Heart left ventricle (tissue), 16 donors: ENCODE data around the gene PAK2. TPM values are rescaled to one million over a fixed set of nuclear protein-coding genes. Genes with fewer than 3 reads are reported as not detected.

Experiments used
- ATAC-seq, 4 donors: fragments of 200-7000 bp; cut with Tn5 transposase; one replicate each; pipeline ENCODE4 v1.9.1; 2020 to 2022; ENCODE audit warnings: moderate library complexity in 4 of 4, mild to moderate bottlenecking in 3 of 4, moderate number of reproducible peaks in 1 of 4
- DNase-seq, 5 donors: peaks; one replicate each; pipeline ENCODE4 v3.0.0-alpha.2; 2020
- H3K27ac ChIP-seq, 12 donors: fragments of 200-600 bp; sonication (generic) in 4 of 12; one replicate each; pipeline versions ENCODE4 v1.5.0 to v1.8.0; 2016 to 2022; ENCODE audit warnings: mild to moderate bottlenecking in 2 of 12
- H3K27me3 ChIP-seq, 9 donors: fragments of 200-600 bp; sonication (generic) in 2 of 9; one replicate each; pipeline versions ENCODE4 v1.5.1 to v1.8.0; 2016 to 2022; ENCODE audit warnings: mild to moderate bottlenecking in 3 of 9
- H3K36me3 ChIP-seq, 9 donors: fragments of 200-600 bp; sonication (generic) in 2 of 9; one replicate each; pipeline versions ENCODE4 v1.5.0 to v1.8.0; 2018 to 2022; ENCODE audit warnings: mild to moderate bottlenecking in 2 of 9
- H3K4me1 ChIP-seq, 12 donors: fragments of 200-600 bp; sonication (generic) in 4 of 12; one replicate each; pipeline versions ENCODE4 v1.5.0 to v1.8.0; 2016 to 2022; ENCODE audit warnings: mild to moderate bottlenecking in 3 of 12
- H3K4me3 ChIP-seq, 12 donors: fragments of 200-600 bp; sonication (generic) in 4 of 12; one replicate each; pipeline versions ENCODE4 v1.5.0 to v1.8.0; 2017 to 2022; ENCODE audit warnings: mild to moderate bottlenecking in 9 of 12, moderate library complexity in 4 of 12
- H3K9me3 ChIP-seq, 12 donors: fragments of 200-600 bp; sonication (generic) in 4 of 12; one replicate each; pipeline versions ENCODE4 v1.5.0 to v1.8.0; 2016 to 2022; ENCODE audit warnings: mild to moderate bottlenecking in 1 of 12
- CTCF ChIP-seq, 12 donors: fragments of 200-600 bp; sonication (generic) in 4 of 12; IDR thresholded peaks; one replicate each; pipeline versions ENCODE4 v1.5.0 to v1.8.0; 2018 to 2022; ENCODE audit warnings: antibody characterized with exemption in 12 of 12, mild to moderate bottlenecking in 5 of 12
- POLR2A ChIP-seq, 2 donors: fragments of 450-650 bp; IDR thresholded peaks; one replicate each; pipeline ENCODE4 v1.6.1; 2017; ENCODE audit warnings: antibody characterized with exemption in 2 of 2, mild to moderate bottlenecking in 2 of 2, moderate library complexity in 2 of 2
- WGBS, 4 donors: extraction: QIAGEN DNeasy Blood & Tissue Kit in 2 of 4; methylation state at CpG; one replicate each; pipeline versions ENCODE4 v1.1.5 to v1.1.7; 2013 to 2018; 5-methylcytosine and 5-hydroxymethylcytosine counted together
- intact Hi-C, 10 donors: fragments of 100-400 bp; cut with DNase I; formaldehyde crosslinking; loops; one replicate each; pipeline versions ENCODE4 v1.11.1 to v1.14.2; 2022
- long read RNA-seq, 3 donors: library from polyadenylated mRNA; unstranded; transcript quantifications; one replicate each; pipeline ENCODE4 v2.0.0, GENCODE V29; 2020 to 2021
- polyA plus RNA-seq, 2 donors: library from polyadenylated mRNA; stranded (reverse); fragments of 200-250 nt; gene quantifications; one replicate each; pipeline ENCODE4 v1.2.3, GENCODE V29; 2013
- total RNA-seq, 9 donors: library from RNA; depleted of rRNA in 2 of 9; stranded (reverse); fragments of >200 nt in 2 of 9; fragmentation: NEBNext Ultra II Directional in 3 of 9; extraction: Animal tissue kit (Norgen Biotek cat#: 25700) in 3 of 9; gene quantifications; one replicate each; pipeline versions ENCODE4 v1.1.0 to v1.2.4, GENCODE V29; 2016 to 2023
- donor health status: ischemic (EF 13 %, LVEDD 7.1; RV severe dilation, severe dysfunction).
- donor health status: healthy with polysubstance abuse.
- donor health status: DM: no; HTN: yes; CAD: no.
- donor health status: DM: no; HTN: no; CAD: no.
- donor health status: ischemic (EF 25% LVEDD 6.9; RV normal size, moderate dysfunction).
- donor health status: ischemic (EF 25% LVEDD 5.7; RV mildly dilated, moderate dysfunction).
- donor health status: healthy.
- donor health status: DM: yes; HTN: yes; CAD: no.
- donor health status: ischemic (EF 35%, LVEDD 5.7; RV mildly dilated, moderate dysfunction).
- donor health status: nonischemic (EF 11% LVEDD 7.7; RV severe dilation, severe dysfunction).
- donor health status: DM: yes; HTN: yes; CAD: no.
- donor health status: PGD.
- donor health status: ischemic (EF 29% LVEDD 5.4; RV normal size, mild dysfunction).
- donor health status: nonischemic (EF 23%, LVEDD 6.1; RV moderate dilation, normal function).

PAK2 gene
- 10 to 100 TPM; 39.2 to 67.8 (median 52.9) TPM for total RNA-seq
- polyA plus RNA-seq = 10 to 100 TPM; 17.0 to 30.3 TPM
- long read RNA-seq, donor 1, full-length matches to known transcripts = 31 of 46 reads
- long read RNA-seq, donor 1, partial matches to known transcripts = 9 of 46 reads
- long read RNA-seq, donor 1, other reads (novel, unspliced or antisense) = 6 of 46 reads
- long read RNA-seq, donor 2, full-length matches to known transcripts = 45 of 90 reads
- long read RNA-seq, donor 2, partial matches to known transcripts = 30 of 90 reads
- long read RNA-seq, donor 2, other reads (novel, unspliced or antisense) = 15 of 90 reads
- long read RNA-seq, donor 3, full-length matches to known transcripts = 40 of 55 reads
- long read RNA-seq, donor 3, partial matches to known transcripts = 8 of 55 reads
- long read RNA-seq, donor 3, other reads (novel, unspliced or antisense) = 7 of 55 reads

GRCh38 chr3:196739671-196740480 lies at the start of gene PAK2:
TSS of gene PAK2 (plus strand) at chr3:196739857. CDS start at chr3:196782647, 42,790 bp downstream.
- Histone ChIP-seq H3K4me1 (peaks cover 0 to 44% (median 18%) of the 10 kb centered on the region in 12 donors), H3K27me3 (no peaks in the 10 kb centered on the region), H3K9me3 (no peaks in the 10 kb centered on the region), H3K36me3 (peaks cover 0 to 1% (median 0%) of the 10 kb centered on the region in 9 donors), H3K4me3 (peak within 1 kb of the TSS; percentile 64 to 99 (median 90)), H3K27ac (peak within 1 kb of the TSS; percentile 90 to 99 (median 96))
- TF ChIP-seq POLR2A (IDR thresholded peaks at IDR 0.05) = peak in 1 of 2 donors; percentile 36
- TF ChIP-seq CTCF (IDR thresholded peaks at IDR 0.05) = peak in 4 of 12 donors; percentile 6 to 41 (median 14)
- intact Hi-C loops = loop anchor here in 2 of 10 donors (2.0 to 10.0 kb wide), 3 partner anchors 27 to 205 kb away; partner anchors contain the start of genes CEP19 (in 2 of the 2), PIGX (in 2 of the 2), NCBP2 (in 1 of the 2) and SENP5 (in 1 of the 2)
- 1% methylated on average over 31 to 86 of the region's 86 CpGs for WGBS, 4 donors
- ATAC-seq (peak; percentile 96 to 98 (median 98)), DNase-seq (peak; percentile 94 to 97 (median 95))

- Histone ChIP-seq H3K36me3 (no peaks in the 10 kb centered on the region), H3K27me3 (no peaks in the 10 kb centered on the region), H3K4me1 (peaks cover 0 to 70% (median under 1%) of the 10 kb centered on the region in 12 donors), H3K9me3 (no peaks in the 10 kb centered on the region), H3K4me3 (peak overlapping the region in 1 of 12 donors; percentile 25), H3K27ac (peak overlapping the region in 1 of 12 donors; percentile 62)
- ATAC-seq (no peak), DNase-seq (no peak)
- WGBS, 4 donors = 88 to 92% (median 90%) methylated on average over 17 of the region's 17 CpGs
- intact Hi-C loops = loop anchor here in 7 of 10 donors (5.0 to 10.0 kb wide), 6 partner anchors 48 to 435 kb away; partner anchors contain the start of gene NRROS (in 1 of the 7)
- TF ChIP-seq POLR2A (IDR thresholded peaks at IDR 0.05) (no peak), CTCF (IDR thresholded peaks at IDR 0.05) (no peak)
These were observed 49.6 kb upstream of the PAK2 start for GRCh38 chr3:196689941-196690660.

GRCh38 chr3:196691386-196691785 lies 48.3 kb upstream of the PAK2 start:
- ATAC-seq (no peak), DNase-seq (no peak)
- Histone ChIP-seq H3K27me3 (no peaks in the 10 kb centered on the region), H3K9me3 (no peaks in the 10 kb centered on the region), H3K4me3 (peak overlapping the region in 1 of 12 donors; percentile 25), H3K36me3 (no peaks in the 10 kb centered on the region), H3K4me1 (peaks cover 0 to 65% (median 0%) of the 10 kb centered on the region in 12 donors), H3K27ac (peak overlapping the region in 1 of 12 donors; percentile 62)
- intact Hi-C loops = no loop called here
- 73 to 87% (median 79%) methylated on average over 8 of the region's 8 CpGs for WGBS, 4 donors
- TF ChIP-seq POLR2A (IDR thresholded peaks at IDR 0.05) (no peak), CTCF (IDR thresholded peaks at IDR 0.05) (no peak)
